GM13977 (cell line): ENCODE measurements around the gene KDM1B.
"Not testable (repeated sequence)": the region's sequence is repeated elsewhere in the genome, so short reads cannot be mapped to it uniquely, and the experiment has no call there.

Experiments
- DNase-seq: peaks from one replicate; pipeline ENCODE4 v3.0.0; 2012; ENCODE audit warnings: low spot score
- in situ Hi-C: fragments of 300-500 bp; cut with MboI; formaldehyde crosslinking; loops from one replicate; pipeline ENCODE4 v1.12.0; 2022; ENCODE audit warnings: low sequenced_read_pairs, low pct_unique_long_range_greater_than_20kb, mixed read lengths, inconsistent platforms; ENCODE audit not compliant: unreplicated experiment
- TF ChIP-seq, protein P1 (sequence below): IDR thresholded peaks from 2 replicates; pipeline ENCODE4 v1.5.1; 2012; ENCODE audit warnings: mild to moderate bottlenecking, control low read depth; ENCODE audit not compliant: insufficient read depth; ENCODE audit errors: extremely low read depth, missing control alignments

KDM1B gene

GRCh38 chr6:18219591-18219990 is 64.4 kb downstream of the KDM1B start:
- TF ChIP-seq, protein P1, sequence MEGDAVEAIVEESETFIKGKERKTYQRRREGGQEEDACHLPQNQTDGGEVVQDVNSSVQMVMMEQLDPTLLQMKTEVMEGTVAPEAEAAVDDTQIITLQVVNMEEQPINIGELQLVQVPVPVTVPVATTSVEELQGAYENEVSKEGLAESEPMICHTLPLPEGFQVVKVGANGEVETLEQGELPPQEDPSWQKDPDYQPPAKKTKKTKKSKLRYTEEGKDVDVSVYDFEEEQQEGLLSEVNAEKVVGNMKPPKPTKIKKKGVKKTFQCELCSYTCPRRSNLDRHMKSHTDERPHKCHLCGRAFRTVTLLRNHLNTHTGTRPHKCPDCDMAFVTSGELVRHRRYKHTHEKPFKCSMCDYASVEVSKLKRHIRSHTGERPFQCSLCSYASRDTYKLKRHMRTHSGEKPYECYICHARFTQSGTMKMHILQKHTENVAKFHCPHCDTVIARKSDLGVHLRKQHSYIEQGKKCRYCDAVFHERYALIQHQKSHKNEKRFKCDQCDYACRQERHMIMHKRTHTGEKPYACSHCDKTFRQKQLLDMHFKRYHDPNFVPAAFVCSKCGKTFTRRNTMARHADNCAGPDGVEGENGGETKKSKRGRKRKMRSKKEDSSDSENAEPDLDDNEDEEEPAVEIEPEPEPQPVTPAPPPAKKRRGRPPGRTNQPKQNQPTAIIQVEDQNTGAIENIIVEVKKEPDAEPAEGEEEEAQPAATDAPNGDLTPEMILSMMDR = no peak
- in situ Hi-C loops = no loop called here
- DNase-seq = no peak

GRCh38 chr6:18221288-18221615 is 66.0 kb downstream of the KDM1B start:
- in situ Hi-C loops = no loop called here
- DNase-seq = no peak
- TF ChIP-seq, protein P1 = no peak

DNA sequence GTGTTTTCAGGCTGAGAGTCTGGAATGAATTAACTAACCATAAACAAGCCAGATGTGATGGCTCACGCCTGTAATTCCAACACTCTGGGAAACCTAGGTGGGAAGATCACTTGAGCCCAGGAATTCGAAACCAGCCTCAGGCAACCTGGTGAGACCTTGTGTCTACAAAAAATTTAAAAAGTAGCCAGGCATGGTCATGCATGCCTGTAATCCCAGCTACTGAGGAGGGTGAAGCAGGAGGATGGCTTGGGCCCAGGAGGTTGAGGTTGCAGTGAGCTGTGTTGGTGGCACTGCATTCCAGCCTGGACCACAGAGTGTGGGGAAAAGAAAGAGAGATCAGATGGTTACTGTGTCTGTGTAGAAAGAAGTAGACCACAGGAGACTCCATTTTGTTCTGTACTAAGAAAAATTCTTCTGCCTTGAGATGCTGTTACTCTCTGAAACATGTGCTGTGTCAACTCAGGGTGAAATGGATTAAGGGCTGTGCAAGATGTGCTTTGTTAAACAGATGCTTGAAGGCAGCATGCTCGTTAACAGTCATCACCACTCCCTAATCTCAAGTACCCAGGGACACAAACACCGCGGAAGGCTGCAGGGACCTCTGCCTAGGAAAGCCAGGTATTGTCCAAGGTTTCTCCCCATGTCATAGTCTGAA is 71.4 kb downstream of the KDM1B start:
- DNase-seq, in situ Hi-C loops: not testable (repeated sequence)

DNA sequence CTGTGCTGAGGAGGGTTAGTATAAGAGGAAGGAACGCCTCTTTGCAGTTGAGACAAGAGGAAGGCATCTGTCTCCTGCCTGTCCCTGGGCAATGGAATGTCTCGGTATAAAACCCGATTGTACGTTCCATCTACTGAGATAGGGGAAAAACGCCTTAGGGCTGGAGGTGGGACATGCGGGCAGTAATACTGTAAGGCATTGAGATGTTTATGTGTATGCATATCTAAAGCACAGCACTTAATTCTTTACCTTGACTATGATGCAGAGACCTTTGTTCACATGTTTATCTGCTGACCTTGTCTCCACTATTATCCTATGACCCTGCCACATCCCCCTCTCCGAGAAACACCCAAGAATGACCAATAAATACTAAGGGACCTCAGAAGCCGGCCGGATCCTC is 71.9 kb downstream of the KDM1B start:
- DNase-seq, in situ Hi-C loops: not testable (repeated sequence)

DNA sequence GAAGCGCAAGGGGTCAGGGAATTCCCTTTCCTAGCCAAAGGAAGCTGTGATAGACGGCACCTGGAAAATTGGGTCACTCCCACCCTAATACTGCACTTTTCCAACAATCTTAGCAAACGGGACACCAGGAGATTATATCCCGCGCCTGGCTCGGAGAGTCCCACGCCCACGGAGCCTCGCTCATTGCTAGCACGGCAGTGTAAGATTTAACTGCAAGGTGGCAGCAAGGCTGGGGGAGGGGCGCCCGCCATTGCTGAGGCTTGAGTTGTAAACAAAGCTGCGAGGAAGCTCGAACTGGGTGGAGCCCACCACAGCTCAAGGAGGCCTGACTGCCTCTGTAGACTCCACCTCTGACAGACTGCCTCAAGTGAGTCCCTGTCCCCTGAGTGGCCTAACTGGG is 73.4 kb downstream of the KDM1B start:
- DNase-seq, in situ Hi-C loops: not testable (repeated sequence)

DNA sequence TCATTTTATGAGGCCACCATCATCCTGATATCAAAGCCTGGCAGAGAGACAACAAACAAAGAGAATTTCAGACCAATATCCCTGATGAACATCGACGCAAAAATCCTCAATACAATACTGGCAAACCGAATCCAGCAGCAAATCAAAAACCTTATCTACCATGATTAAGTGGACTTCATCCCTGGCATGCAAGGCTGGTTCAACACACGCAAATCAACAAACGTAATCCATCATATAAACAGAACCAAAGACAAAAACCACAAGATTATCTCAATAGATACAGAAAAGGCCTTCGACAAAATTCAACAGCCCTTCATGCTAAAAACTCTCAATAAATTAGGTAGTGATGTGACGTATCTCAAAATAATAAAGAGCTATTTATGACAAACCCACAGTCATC is 76.6 kb downstream of the KDM1B start:
- DNase-seq, in situ Hi-C loops: not testable (repeated sequence)

GRCh38 chr6:18233770-18234169 is 78.5 kb downstream of the KDM1B start:
- in situ Hi-C loops, DNase-seq: not testable (repeated sequence)

DNA sequence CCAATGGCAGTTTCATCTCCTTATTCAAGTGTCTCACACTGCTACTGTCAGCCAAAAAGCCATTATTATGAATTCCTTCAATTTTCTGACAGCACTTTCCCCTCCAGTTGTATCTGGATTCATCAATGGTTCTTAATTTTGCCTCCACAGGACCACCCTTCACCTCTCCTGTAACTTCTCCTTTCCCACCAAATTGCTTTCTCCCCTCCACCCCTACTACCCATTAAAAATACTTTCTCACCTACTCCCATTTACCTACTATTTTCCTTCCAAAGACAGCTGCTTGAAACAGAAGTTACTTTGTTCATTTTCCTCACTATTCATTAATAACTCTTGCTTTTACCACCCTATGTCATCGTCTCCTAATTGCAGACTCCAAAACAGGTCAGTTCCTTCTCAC is 79.3 kb downstream of the KDM1B start:
- TF ChIP-seq, protein P1 = no peak
- in situ Hi-C loops = no loop called here

GRCh38 chr6:18235524-18235923 is 80.3 kb downstream of the KDM1B start:
- DNase-seq = no peak
- in situ Hi-C loops = no loop called here
- TF ChIP-seq, protein P1 = no peak

More for the DNA sequence above, 79.3 kb downstream of the KDM1B start:
- no peak for DNase-seq

DNA sequence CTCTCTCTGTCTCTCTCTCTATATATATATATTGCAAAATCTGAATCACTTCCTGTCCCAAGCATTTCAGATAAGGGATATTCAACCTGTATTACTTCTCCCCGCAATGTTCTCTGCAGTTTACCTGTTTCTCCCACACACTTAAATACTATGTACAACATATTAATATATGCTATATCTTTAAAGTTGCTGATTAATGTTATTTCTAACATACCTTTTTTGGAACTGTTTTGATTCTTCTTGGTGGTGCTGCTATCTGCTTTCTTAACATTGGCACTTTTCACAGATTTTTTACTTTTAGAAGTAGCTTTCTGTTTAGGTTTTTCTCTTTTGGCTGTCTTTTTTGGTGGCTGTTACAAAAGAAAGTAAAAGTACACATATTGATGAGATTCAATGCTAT is 81.9 kb downstream of the KDM1B start:
- TF ChIP-seq, protein P1 = no peak
- DNase-seq = no peak
- in situ Hi-C loops = no loop called here
